GM12801 (cell line): Measurements from ENCODE around the gene CCNB1.

ENCODE experiments used
- CTCF ChIP-seq: IDR thresholded peaks from one replicate; pipeline ENCODE4 v1.5.1; 2011; ENCODE audit warnings: control low read depth; ENCODE audit not compliant: insufficient read length; ENCODE audit errors: extremely low read depth

The CCNB1 gene

GRCh38 chr5:69202497-69202896 is 35.5 kb downstream of the CCNB1 start:
- TF ChIP-seq CTCF: no peak

GRCh38 chr5:69206528-69207190 is 39.7 kb downstream of the CCNB1 start:
- TF ChIP-seq CTCF: no peak

GRCh38 chr5:69209602-69210001 is 42.7 kb downstream of the CCNB1 start:
- TF ChIP-seq CTCF: no peak

GRCh38 chr5:69211200-69211599 is 44.2 kb downstream of the CCNB1 start:
- TF ChIP-seq CTCF: no peak

GRCh38 chr5:69212022-69212421 is 45.1 kb downstream of the CCNB1 start:
- TF ChIP-seq CTCF: no peak

GRCh38 chr5:69213513-69214215 is 46.7 kb downstream of the CCNB1 start:
- TF ChIP-seq CTCF: no peak

- no peak for TF ChIP-seq CTCF
These were observed 50.2 kb downstream of the CCNB1 start for GRCh38 chr5:69217151-69217511.
